ENCODE data around the gene PCYOX1L.

Gene PCYOX1L, protein sequence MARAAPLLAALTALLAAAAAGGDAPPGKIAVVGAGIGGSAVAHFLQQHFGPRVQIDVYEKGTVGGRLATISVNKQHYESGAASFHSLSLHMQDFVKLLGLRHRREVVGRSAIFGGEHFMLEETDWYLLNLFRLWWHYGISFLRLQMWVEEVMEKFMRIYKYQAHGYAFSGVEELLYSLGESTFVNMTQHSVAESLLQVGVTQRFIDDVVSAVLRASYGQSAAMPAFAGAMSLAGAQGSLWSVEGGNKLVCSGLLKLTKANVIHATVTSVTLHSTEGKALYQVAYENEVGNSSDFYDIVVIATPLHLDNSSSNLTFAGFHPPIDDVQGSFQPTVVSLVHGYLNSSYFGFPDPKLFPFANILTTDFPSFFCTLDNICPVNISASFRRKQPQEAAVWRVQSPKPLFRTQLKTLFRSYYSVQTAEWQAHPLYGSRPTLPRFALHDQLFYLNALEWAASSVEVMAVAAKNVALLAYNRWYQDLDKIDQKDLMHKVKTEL

DNA sequence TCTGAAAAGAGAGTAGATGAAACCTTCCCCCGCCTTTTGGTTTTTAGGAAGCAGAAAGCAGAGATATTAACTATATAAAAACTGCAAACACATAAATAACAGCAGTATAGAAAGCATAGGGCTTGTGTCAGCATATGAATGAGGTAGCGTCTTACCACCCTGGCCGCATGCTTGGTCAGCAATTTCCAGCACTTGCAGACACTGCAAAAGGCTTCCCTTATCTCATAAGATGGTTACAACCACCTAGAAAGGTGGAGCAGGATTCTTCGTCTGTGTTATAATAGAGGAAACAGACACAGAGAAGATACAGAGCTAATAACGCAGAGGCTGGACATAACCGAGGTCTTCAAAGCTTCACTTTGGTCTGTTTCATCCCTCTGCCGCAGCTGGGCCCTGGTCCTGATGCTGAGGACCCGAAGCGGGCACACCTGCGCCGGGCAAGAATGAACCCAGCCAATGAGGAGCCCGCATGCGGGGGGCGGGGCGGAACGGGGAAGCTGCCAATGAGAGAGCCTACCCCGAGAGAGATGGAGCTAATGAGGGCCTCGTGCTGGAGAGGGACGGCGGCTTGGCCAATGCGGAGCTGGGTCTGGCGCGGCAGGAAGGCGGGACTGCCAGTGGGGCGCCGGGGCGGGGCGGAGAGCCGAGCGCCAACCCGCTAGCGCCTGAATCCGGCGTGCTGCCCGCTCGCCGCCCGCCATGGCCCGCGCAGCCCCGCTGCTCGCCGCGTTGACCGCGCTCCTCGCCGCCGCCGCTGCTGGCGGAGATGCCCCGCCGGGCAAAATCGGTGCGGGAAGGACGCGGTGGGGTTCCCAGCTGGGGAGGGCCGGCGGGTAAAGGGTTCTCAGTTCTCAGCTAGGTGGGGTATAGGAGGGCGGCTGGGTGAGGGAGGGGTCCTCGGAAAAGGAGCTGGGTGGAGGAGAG is at the start of gene PCYOX1L:
TSS of gene PCYOX1L (plus strand) at position 677 of the 924 bp plus-strand sequence. CDS start at position 700, 23 bp downstream.
- DNase-seq, result peak; percentile 69

DNA sequence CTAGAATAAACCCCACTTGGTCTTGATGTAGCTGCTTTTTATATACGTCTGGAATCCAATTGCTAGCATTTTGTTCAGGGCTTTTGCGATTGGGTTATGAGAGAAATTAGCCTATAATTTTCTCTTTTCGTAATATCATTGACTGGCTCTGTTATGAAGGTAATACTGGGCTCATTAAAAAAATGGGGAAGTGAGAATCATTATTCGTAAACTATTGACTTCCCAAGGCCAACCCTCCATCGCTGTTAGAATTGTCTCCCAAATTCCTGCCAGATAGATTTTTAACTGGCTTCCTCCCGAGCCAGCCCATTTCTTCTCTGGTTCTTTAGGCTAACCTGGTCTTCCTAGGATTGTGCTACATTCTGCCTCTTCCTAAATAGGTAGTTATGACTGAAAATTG is 48.5 kb upstream of the PCYOX1L start:
- no peak for DNase-seq

DNA sequence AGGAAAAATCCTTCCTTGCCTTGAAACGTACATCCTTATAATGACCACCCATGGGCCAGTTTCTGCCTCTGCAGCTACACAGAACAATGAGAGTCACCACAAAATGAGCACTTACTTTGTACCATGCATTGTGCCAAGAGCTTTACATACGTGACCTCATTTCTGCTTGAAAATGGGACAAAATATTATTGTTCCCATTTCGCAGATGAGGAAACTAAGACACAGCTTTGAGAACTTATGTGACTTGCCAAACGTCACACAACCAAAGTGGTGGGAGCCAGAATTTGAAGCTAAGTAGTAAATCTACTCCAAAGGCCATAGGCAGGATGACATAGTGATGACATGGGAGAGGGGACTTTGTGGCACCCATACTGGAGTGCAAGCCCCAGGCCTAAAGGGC is 47.4 kb upstream of the PCYOX1L start:
- no peak for DNase-seq

DNA sequence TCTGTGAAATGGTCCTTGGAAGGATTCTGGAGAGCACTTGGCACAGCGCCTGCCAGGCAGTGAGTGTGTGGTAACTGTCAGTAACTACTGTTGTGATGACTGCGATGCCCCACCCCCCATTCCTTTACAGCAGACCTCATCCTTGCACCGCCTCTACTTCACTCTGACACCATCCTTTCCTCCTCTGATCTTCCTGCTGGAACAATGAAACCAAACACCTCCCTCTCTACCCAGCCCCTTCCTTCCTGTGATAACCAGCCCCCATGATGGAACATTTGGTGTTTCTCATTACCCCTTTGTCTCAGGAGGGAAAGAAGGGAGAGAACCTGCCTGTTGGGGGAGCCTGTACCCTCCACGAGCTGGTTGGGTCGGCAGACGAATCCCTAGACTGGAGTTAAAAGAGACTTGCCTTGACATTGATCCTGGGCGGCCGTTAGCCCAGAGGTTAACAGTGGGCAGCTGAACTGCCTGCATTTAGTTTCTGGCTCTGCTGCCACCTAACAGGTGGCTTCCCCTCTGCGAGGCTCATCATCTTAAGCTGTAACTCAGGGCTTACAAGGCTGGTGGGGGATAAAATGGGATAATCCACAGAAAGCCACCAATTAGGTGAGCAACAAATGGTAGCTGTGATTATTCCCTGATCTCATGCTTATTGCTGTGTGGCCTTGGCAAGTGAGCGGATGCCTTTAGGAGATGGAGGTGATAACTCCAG is 46.7 kb upstream of the PCYOX1L start:
- no peak for DNase-seq

DNA sequence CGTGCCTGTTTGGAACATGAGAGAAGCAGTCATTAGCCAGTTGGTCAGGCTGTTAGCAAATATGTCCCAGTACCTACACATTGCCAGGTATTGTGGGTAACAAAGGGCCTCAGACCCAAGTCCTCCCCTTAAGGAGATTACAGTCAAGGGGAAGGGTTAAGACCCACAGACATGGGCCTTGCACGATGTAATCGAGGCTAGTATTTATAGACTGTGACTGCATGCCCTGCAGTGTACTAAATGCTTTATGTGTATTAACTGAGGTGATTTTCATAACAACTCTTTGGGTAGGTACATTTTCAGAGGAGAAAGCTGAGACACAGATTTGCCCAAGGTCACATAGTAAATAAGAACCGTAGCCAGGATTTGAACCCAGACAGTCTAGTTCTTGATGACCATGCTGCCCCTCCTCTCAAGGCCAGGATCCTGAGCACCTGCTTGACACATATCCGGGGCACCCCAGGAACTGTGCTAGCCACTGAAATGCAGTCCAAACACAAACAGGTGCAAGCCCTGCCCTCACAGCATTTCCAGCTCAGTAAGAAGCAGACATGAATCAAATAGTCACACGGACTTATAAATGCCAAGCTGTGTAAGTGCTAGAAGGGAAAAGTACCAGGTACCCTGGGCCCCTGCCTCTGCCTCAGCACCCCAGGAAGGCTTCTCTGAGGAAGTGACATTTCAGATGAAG is 44.5 kb upstream of the PCYOX1L start:
- DNase-seq, result no peak

DNA sequence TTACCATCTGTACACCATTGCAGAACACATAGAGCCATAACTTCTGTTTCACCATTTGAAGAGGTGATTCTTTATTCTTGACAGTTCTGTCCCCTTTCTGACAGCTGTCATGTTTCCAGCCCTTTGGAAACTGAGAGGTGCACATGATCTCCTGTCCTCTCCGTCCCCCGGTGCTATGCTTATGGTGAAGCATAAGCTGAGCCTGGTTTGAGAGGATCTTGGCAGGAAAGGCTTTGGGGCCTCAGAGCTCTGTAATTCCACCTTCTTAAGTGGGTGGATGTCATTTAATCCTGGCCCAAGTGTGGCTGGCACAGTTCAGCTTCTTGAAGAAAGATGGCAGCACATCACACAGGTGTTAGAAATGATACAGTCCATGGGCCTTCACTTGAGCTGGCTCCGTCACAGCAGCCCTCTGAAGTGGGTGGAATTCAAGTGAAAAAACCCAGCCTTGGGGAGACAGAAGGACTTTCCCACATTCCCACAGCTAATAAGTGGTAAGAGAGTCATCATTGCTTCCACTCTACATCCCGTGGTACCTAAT is 43.2 kb upstream of the PCYOX1L start:
- no peak for DNase-seq

DNA sequence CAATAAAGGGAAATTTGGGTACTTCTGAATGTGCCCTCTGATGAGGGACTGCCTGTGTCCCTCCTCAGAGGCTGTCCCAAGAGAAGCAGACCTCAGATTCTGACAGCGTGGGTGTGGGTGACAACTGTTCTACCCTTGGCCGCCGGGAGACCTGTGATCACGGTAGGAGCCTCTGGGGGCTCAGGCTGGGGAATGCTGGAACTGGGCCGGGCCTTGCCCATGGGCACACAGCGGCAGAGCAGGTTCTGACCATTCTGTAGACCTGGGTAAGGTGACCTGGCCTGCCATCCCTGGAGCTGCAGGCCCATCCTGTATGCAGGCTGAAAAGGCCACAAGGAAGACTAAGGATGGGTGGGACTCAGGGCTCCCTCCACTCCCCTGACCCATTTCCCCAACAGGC is 42.1 kb upstream of the PCYOX1L start:
- no peak for DNase-seq

DNA sequence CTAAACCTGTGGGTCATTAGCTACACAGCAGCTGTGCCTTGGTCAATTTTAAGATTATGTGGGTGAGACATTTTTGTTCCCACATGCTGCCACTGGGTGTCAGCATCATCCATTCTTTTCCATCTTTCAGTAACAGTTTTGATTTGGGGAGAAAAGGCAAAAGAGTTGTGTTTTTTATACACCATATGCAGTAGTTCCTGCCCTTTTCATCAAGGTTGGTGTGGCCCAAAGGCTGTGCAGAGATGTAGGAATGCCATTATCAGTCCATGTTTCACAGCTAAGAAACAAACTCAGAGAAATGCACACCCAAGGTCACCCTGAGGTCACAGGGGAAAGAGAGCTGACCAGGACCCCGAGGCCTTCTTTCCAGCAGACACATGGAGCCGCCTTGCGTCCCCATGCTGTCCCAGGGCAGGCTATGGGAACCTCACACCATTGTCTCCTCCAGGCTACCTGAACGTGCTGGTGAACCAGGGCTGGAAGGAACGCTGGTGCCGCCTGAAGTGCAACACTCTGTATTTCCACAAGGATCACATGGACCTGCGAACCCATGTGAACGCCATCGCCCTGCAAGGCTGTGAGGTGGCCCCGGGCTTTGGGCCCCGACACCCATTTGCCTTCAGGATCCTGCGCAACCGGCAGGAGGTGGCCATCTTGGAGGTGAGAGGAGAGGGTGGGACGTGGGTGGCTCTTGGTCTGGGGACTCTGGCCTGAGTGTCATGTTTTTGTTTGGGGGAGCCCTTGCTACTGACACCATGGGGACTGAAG is 40.4 kb upstream of the PCYOX1L start:
- DNase-seq, result no peak

DNA sequence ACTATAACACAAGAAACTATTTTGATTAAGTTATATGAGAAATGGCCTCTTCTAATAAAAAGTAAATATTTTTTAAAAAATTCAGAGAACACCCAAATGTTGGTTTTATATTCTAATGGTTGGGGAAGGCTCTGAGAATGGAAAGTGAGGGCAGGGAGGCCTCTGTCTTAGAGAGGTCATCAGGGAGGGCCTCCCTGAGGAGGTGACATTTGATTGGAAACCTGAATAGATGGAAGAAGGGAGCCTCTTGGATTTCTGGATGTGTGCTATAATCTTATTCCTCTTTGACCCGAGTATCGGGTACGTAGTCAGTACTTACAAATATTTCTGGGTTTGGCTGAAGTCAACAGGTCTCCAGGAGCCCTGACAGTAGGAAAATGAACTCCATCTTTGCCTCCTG is 38.7 kb upstream of the PCYOX1L start:
- no peak for DNase-seq

DNA sequence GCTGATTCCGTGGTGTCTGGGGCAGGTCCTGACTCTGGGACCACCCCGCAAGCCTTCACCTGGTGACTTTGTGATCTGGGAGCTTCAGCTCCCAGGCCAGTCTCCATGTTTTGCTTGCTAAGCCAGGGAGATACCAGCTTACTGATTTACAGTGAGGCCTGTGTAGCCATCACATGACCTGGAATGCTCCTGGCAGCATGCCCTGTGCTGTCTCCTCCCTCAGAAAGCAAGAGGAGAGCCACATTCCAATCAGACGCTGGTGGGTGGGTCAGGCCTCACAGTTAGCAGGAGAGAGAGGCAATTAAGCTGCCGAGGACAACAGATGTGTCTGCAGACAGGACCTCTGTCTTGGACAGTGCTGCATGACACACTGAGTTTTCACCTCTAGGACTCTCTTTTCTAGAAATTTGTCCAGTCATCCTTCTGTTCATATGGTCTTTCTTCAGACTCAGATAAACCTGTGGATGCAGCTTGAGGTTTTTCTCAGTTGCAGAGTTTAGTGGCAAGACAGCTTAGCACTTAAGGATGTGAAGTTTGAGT is 37.0 kb upstream of the PCYOX1L start:
- no peak for DNase-seq

DNA sequence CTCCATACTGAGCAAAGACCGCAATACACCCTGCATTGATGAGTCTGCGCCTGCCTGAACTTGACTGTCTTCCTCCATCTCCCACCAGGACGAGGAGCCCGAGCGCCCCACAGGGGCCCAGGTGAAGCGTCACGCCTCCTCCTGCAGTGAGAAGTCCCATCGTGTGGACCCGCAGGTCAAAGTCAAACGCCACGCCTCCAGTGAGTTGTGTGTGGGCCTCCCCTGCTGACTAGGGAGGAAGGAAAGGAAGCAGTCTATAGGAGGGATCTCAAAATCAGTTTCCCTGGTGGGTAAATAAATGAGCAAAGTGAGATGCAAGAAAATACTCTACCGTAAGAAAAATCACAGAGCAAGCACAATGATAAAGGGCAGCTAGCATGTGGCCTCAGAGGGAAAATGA is 35.3 kb upstream of the PCYOX1L start:
- no peak for DNase-seq

DNA sequence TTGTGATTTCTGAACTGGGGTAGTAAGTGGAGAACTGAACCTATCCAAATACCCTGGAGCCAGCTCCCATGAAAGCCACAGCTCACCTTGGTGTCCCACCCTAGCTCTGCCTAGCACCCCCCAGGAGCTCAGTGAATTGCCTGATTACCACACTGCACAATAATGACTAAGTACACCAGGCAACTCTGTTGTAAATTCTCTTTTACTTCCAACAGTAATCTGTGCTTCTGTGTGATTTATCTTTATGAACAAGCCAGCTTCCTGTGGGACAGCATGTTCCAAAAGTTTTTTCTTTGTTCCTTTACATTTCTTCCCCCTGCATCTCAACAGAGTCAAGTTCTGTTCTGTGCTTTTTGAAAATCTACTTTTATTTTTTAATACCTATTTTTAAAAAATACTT is 34.6 kb upstream of the PCYOX1L start:
- DNase-seq, result no peak

DNA sequence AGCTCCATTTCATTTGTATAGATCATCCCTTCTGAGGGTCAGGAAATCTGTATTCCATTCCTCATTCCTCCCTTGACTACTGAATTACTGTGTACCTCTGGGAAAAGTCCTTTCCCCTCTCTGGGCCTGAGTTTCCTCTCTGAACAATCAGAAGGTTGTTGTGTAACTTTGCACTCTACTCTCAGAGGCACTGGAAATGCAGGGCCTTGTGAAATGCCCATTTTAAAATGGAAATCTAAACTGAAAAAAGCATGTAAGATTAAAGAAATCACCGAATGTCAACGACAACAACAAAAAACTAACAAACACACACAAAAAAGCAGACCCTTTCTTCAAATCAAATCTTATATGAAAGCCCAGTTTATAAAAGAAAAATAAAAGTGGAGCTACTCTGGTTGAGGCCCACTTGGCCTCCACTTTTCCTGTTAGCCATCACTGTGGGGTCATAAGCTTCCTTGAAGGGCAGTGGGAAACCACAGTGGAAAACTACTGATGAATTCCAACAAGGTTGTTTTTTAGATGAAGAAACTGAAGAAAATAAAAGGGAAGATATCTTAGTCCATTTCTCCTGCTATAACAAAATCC is 34.1 kb upstream of the PCYOX1L start:
- DNase-seq, result no peak

DNA sequence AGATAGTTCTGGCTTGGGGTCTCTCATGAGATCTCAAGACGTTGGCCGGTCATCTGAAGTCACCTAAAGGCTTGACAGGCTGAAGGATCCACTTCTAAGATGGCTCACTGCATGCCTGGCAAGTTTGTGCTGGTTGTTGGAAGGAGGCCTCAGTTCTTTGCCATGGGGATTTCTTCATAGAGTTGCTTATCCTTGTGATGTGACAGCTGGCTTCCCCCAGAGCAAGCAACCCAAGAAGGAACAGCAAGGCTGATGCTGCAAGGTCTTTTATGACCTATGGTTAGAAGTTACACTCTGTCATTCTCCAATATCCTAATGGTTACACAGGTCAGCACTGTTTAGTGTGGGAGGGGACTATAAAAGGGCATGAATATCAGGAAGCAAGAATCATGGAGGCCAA is 33.2 kb upstream of the PCYOX1L start:
- no peak for DNase-seq

DNA sequence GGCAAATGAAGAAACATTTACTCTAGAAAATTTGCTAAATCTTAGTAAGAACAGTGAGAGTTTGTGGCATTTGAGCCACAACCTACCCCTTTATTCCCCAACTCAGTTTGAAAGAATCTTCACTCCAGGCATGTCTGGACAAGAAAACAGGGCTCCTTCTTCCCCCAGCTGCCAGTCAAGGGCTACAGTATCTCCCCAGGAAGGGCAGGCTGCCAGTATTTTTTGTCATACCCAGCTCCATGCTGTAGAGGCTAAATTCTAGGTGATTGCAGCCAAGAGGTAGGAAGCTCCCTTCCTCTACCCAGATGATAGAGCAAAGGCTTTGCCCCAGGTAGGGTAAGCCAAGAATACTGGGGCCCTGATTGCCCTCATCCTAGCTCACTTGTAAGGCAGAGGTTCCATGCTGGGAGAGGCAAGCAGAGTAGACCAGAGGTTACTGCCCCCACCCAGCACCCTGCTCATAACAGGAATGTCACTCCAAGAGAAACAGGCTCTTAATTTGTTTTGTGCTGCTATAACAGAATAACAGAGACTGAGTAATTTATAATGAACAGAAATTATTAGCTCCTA is 32.6 kb upstream of the PCYOX1L start:
- no peak for DNase-seq

DNA sequence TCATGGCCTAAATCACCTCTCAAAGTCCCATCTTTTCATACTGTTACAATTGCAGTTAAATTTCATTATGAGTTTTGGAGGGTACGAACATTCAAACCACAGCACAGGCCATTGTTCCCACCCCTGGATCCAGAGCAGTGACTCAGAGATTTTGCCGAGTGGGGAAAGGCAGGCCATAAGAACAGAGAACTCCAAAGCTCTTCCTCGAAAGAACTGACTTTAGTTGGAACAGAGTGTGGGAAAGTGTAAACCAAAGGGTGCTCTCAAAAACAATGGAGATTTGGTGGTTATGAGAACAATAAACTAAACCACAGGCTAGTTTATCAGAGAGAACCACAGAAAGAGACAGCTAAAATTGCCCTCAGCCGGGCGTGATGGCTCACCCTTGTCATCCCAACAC is 32.0 kb upstream of the PCYOX1L start:
- DNase-seq, result no peak

DNA sequence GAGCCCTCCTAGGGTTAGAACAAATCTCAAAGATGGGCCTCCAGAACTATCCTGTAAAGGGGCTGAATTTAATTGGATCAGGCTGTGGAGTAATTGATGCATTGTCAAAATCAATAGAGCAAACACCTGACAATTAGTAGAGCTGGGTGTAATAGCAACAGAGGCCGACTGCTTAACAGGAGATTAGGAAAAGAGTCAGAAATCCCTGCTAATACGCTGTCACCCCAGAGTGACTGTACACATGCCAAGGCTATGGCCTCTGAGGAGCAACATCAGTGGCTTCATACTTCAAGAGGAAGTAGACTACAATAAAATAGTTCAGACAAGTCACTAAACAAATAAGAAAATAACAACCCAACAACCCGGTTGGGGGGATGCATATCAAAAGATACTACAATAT is 31.2 kb upstream of the PCYOX1L start:
- DNase-seq, result no peak

DNA sequence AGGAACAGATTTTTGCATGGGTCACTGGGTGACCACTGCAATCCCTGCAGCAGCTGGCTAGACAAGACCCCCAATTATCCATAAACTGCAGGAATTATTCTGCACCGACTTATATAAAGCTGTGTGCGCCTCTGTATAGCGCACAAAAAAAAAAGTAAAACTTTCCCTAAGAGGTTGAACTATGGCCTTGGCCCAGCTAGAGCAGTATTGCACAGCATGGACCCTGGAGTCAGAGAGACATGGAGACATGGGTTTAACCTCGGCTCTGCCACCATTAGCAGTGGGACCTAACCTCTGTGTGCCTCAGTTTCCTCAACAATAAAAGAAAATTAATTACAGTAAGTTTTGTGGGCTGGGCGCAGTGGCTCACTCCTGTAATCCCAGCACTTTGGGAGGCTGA is 29.7 kb upstream of the PCYOX1L start:
- DNase-seq, result no peak

DNA sequence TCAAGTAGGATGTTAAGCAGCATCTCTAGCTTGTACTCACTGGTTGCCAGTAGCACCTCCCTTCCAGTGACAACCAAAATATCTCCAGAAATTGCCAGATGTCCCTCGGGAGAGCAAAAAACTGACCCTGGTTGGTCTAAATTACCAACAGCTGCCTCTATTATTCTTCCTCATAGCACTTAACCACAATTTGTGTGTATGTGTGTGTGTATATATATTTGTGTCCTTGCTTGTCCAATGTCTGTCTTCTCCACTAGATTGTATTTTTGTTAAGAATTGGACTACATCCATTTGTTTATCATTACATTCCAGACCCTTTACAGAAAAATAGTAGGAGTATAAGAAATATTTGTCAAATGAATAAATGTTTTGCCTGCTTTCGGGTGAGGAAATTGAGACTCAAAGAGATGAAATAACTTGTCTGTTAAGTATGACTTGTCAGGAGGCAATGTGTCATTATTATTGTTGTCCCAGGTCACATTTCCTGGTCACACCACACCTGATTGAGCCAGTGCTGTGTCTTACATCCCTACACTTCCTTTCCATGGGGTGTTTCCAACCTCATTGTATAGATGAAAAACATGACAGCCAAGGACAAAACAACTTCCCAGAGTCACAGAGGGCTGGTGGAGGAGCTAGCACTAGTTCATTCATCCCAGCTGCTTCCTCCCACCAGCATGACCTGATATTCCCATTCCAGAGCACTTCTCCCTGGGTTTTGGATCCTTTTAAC is 24.0 kb upstream of the PCYOX1L start:
- no peak for DNase-seq

DNA sequence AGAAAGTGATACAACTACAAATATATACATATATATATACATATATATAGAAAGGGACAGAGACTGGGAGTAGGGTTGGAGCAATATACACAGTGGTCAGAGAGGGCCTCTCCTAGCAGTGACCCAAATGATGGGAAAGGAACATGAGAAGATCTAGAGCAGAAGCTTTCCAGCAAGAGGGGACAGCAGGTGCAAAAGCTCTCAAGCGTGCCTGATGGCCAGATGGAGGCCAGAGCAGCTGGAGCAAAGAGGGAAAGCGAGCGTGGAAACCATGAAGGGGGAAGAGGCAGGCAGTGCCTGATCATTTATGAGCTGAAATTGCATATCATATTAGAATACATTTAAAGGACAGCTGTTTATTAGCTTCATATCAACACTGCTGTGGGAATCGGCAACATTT is 20.1 kb upstream of the PCYOX1L start:
- DNase-seq, result no peak
